Keratinocyte (primary cell): ENCODE measurements around the gene FBXO31.

ENCODE experiments used
- EZH2 ChIP-seq: IDR thresholded peaks from one replicate; pipeline ENCODE4 v1.6.1; 2012; ENCODE audit warnings: inconsistent platforms, mild to moderate bottlenecking, low read length, moderate library complexity
- TF ChIP-seq, protein P1 (sequence below), 3 experiments: IDR thresholded peaks in 1 of 3; conservative IDR thresholded peaks in 1 of 3; optimal IDR thresholded peaks in 1 of 3; 2 replicates in 2 of 3; 3 replicates in 1 of 3; pipeline versions ENCODE3 to v1.5.1; 2011; ENCODE audit warnings: low read length in 3 of 3, mild to moderate bottlenecking in 3 of 3, moderate library complexity in 2 of 3, control low read depth in 1 of 3, inconsistent platforms in 1 of 3; ENCODE audit not compliant: insufficient read depth in 2 of 3; ENCODE audit errors: extremely low read depth in 1 of 3

DNA sequence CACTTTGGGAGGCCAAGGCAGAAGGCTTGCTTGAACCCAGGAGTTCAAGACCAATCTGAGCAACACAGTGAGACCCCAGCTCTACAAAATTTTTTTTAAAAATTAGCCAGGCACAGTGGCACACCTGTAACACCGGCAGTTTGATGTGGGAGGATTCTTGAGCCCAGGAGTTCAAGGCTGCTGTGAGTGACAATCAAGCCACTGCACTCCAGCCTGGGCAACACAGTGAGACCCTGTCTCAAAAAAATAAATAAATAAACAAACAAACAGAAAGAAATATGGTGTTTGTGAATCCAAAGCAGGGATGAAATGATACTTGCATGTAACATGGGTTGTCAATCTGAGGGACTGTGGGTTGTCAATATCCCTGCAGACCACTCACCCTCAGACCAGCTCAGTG lies 16.6 kb downstream of the FBXO31 start:
- TF ChIP-seq, protein P1, sequence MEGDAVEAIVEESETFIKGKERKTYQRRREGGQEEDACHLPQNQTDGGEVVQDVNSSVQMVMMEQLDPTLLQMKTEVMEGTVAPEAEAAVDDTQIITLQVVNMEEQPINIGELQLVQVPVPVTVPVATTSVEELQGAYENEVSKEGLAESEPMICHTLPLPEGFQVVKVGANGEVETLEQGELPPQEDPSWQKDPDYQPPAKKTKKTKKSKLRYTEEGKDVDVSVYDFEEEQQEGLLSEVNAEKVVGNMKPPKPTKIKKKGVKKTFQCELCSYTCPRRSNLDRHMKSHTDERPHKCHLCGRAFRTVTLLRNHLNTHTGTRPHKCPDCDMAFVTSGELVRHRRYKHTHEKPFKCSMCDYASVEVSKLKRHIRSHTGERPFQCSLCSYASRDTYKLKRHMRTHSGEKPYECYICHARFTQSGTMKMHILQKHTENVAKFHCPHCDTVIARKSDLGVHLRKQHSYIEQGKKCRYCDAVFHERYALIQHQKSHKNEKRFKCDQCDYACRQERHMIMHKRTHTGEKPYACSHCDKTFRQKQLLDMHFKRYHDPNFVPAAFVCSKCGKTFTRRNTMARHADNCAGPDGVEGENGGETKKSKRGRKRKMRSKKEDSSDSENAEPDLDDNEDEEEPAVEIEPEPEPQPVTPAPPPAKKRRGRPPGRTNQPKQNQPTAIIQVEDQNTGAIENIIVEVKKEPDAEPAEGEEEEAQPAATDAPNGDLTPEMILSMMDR (optimal IDR thresholded peaks at IDR 0.05 in 1 of 3, IDR thresholded peaks at IDR 0.05 in 1 of 3, conservative IDR thresholded peaks at IDR 0.05 in 1 of 3; ENCODE audit: extremely low read depth in 1 of 3, insufficient read depth in 2 of 3, low read length in 3 of 3): no peak
- no peak for TF ChIP-seq EZH2
